SK-N-SH (cell line): ENCODE data around the gene CCDC9. TPM values are rescaled to one million over a fixed set of nuclear protein-coding genes. Genes with fewer than 3 reads are reported as not detected.
A peak's percentile ranks its signal among the peaks of the same experiment; 100 is the strongest.

ENCODE experiments used
- CTCF ChIA-PET: fragments of 300-600, 350-600 bp; formaldehyde crosslinking; extraction: SDS; loops from one replicate; lab custom pipeline; 2021; lab: Yijun Ruan, JAX
- POLR2A ChIA-PET: fragments of 350-600 bp; sonication (Branson Sonifier 250); formaldehyde crosslinking; extraction: SDS; loops from one replicate; lab custom pipeline; 2020; ENCODE audit warnings: antibody characterized with exemption, inconsistent platforms; lab: Yijun Ruan, JAX
- DNase-seq: peaks from one replicate; pipeline ENCODE4 v3.0.0; 2012
- H2AFZ ChIP-seq: fragments of 200-600 bp; sonication (generic); 2 replicates; pipeline ENCODE4 v1.8.1; 2016; ENCODE audit warnings: antibody characterized with exemption, mild to moderate bottlenecking, low read depth
- H3F3A ChIP-seq: fragments of 200-600 bp; sonication (generic); replicated peaks from 2 replicates; pipeline ENCODE3; 2016; ENCODE audit warnings: antibody characterized with exemption, mild to moderate bottlenecking; ENCODE audit not compliant: insufficient read depth
- H3K27ac ChIP-seq, 2 experiments: fragments of 200-500 bp in 1 of 2; fragments of 200-600 bp in 1 of 2; sonication (Bioruptor generic) in 1 of 2; sonication (generic), shearing (Covaris generic) in 1 of 2; 2 replicates each; pipeline versions ENCODE4 v1.5.1 to v1.6.1; 2014 to 2016; ENCODE audit warnings: low read depth in 2 of 2, inconsistent platforms in 1 of 2, low read length in 1 of 2, mild to moderate bottlenecking in 1 of 2, mixed read lengths in 1 of 2
- H3K27me3 ChIP-seq: fragments of 200-600 bp; sonication (generic), shearing (Covaris generic); 2 replicates; pipeline ENCODE4 v1.6.1; 2016; ENCODE audit warnings: mixed run types; ENCODE audit not compliant: insufficient read depth
- H3K36me3 ChIP-seq, 2 experiments: fragments of 200-500 bp in 1 of 2; fragments of 200-600 bp in 1 of 2; sonication (Bioruptor generic) in 1 of 2; sonication (generic) in 1 of 2; replicated peaks in 1 of 2; 2 replicates each; pipeline versions ENCODE3 to v1.5.1; 2014 to 2016; ENCODE audit warnings: low read length in 1 of 2, mild to moderate bottlenecking in 1 of 2; ENCODE audit not compliant: insufficient read depth in 2 of 2, control insufficient read depth in 1 of 2
- H3K4me1 ChIP-seq, 2 experiments: fragments of 200-500 bp in 1 of 2; fragments of 200-600 bp in 1 of 2; sonication (Bioruptor generic) in 1 of 2; sonication (generic), shearing (Covaris generic) in 1 of 2; 2 replicates each; pipeline versions ENCODE4 v1.5.1 to v1.6.1; 2014 to 2016; ENCODE audit warnings: low read depth in 1 of 2, low read length in 1 of 2, mixed run types in 1 of 2; ENCODE audit not compliant: insufficient read depth in 2 of 2, control insufficient read depth in 1 of 2
- H3K4me2 ChIP-seq: fragments of 200-600 bp; sonication (generic), shearing (Covaris generic); 2 replicates; pipeline ENCODE4 v1.6.1; 2017; ENCODE audit warnings: mixed run types
- H3K4me3 ChIP-seq, 2 experiments: fragments of 200-500 bp in 1 of 2; fragments of 200-600 bp in 1 of 2; sonication (Bioruptor generic) in 1 of 2; sonication (generic), shearing (Covaris generic) in 1 of 2; 2 replicates each; pipeline versions ENCODE4 v1.5.1 to v1.8.1; 2014 to 2016; ENCODE audit warnings: low read depth in 2 of 2, inconsistent platforms in 1 of 2, low read length in 1 of 2, mild to moderate bottlenecking in 1 of 2, mixed read lengths in 1 of 2, moderate library complexity in 1 of 2
- H3K79me2 ChIP-seq: fragments of 200-600 bp; sonication (generic); 2 replicates; pipeline ENCODE4 v1.8.1; 2017; ENCODE audit warnings: mild to moderate bottlenecking; ENCODE audit not compliant: insufficient read depth
- H3K9ac ChIP-seq: fragments of 200-600 bp; sonication (generic); 2 replicates; pipeline ENCODE4 v1.6.1; 2017; ENCODE audit warnings: mixed run types
- H3K9me2 ChIP-seq: fragments of 200-600 bp; sonication (generic); 2 replicates; pipeline ENCODE4 v1.6.1; 2017; ENCODE audit warnings: mixed run types
- H3K9me3 ChIP-seq: fragments of 200-600 bp; sonication (generic); 2 replicates; pipeline ENCODE4 v1.6.1; 2017; ENCODE audit warnings: mixed run types, mild to moderate bottlenecking, moderate library complexity
- H4K20me1 ChIP-seq: fragments of 200-600 bp; sonication (generic); 2 replicates; pipeline ENCODE4 v1.6.1; 2017; ENCODE audit warnings: mild to moderate bottlenecking, mixed run types; ENCODE audit not compliant: insufficient read depth
- CHD2 ChIP-seq: fragments of 150-350 bp; IDR thresholded peaks from 2 replicates; pipeline ENCODE4 v1.6.1; 2018; ENCODE audit warnings: low read length; ENCODE audit not compliant: partially characterized antibody
- ELF1 ChIP-seq: IDR thresholded peaks from 2 replicates; pipeline ENCODE4 v1.4.0; 2012
- EZH2phosphoT487 ChIP-seq: fragments of 200-600 bp; sonication (generic); IDR thresholded peaks from 2 replicates; pipeline ENCODE4 v1.6.1; 2017; ENCODE audit warnings: low read depth, mixed run types, mild to moderate bottlenecking, antibody characterized with exemption, moderate library complexity, borderline replicate concordance
- FOSL2 ChIP-seq: IDR thresholded peaks from 2 replicates; pipeline ENCODE4 v1.4.0; 2012; ENCODE audit warnings: low read depth, mild to moderate bottlenecking, moderate library complexity, borderline replicate concordance
- JUND ChIP-seq: IDR thresholded peaks from 2 replicates; pipeline ENCODE4 v1.4.0; 2012
- PBX3 ChIP-seq: IDR thresholded peaks from 2 replicates; pipeline ENCODE4; 2012
- RCOR1 ChIP-seq: fragments of 150-350 bp; IDR thresholded peaks from 2 replicates; pipeline ENCODE4 v1.6.1; 2017; ENCODE audit warnings: antibody characterized with exemption, low read length
- REST ChIP-seq: IDR thresholded peaks from 2 replicates; pipeline ENCODE4 v1.6.1; 2012; ENCODE audit warnings: mild to moderate bottlenecking, low read depth, low read length, moderate library complexity
- RXRA ChIP-seq: IDR thresholded peaks from 2 replicates; pipeline ENCODE4 v1.4.0; 2012; ENCODE audit warnings: low read depth, mild to moderate bottlenecking, borderline replicate concordance
- SIN3A ChIP-seq: IDR thresholded peaks from 2 replicates; pipeline ENCODE4 v1.6.1; 2012; ENCODE audit warnings: low read depth, mild to moderate bottlenecking, low read length, moderate library complexity, borderline replicate concordance
- TAF1 ChIP-seq: IDR thresholded peaks from 2 replicates; pipeline ENCODE4 v1.6.1; 2012; ENCODE audit warnings: low read depth, mild to moderate bottlenecking, low read length, moderate library complexity, borderline replicate concordance
- USF1 ChIP-seq: IDR thresholded peaks from 2 replicates; pipeline ENCODE4 v1.4.0; 2012; ENCODE audit warnings: low read depth, borderline replicate concordance
- WGBS: methylation state at CpG from one replicate; pipeline ENCODE4 v1.1.6; 2017; ENCODE audit warnings: low lambda C conversion rate; 5-methylcytosine and 5-hydroxymethylcytosine counted together
- polyA plus RNA-seq, 3 experiments: library from polyadenylated mRNA; depleted of rRNA; stranded (reverse); fragments of >200 nt; gene quantifications; 2 replicates each; pipeline ENCODE4 v1.2.3, GENCODE V29; 2012

CCDC9 gene
- polyA plus RNA-seq, 1 of the 3 experiments (the other 2 are of a cell fraction), result 12.4 TPM

- ChIA-PET POLR2A (no interaction called here), CTCF (no interaction called here)
- peaks cover 24% of the 10 kb centered on the region for H3K27me3 ChIP-seq
- H3K4me3 ChIP-seq, result no peak overlapping the region
- no peaks in the 10 kb centered on the region for H4K20me1 ChIP-seq
- H3K4me1 ChIP-seq, result peaks cover 0 to 4% of the 10 kb centered on the region in 2 experiments; a peak in 2 of 4 replicates
- H3K27ac ChIP-seq, result no peak overlapping the region
- H3F3A ChIP-seq, result peaks cover 19% of the 10 kb centered on the region
- H3K9me2 ChIP-seq, result no peaks in the 10 kb centered on the region
- no peaks in the 10 kb centered on the region for H3K36me3 ChIP-seq
- no peak for DNase-seq
- H3K9me3 ChIP-seq, result no peaks in the 10 kb centered on the region
- no peak overlapping the region for H2AFZ ChIP-seq
- no peaks in the 10 kb centered on the region for H3K79me2 ChIP-seq
- no peak overlapping the region for H3K4me2 ChIP-seq
- WGBS, result 51% methylated on average over 5 of the region's 5 CpGs
- H3K9ac ChIP-seq, result no peak overlapping the region
- TF ChIP-seq RCOR1, result no peak
- TF ChIP-seq EZH2phosphoT487, result no peak
- TF ChIP-seq RXRA, result no peak
- TF ChIP-seq, all 33 proteins: peak for 0
Observed at GRCh38 chr19:47312366-47313006, 56.2 kb downstream of the CCDC9 start.

GRCh38 chr19:47313754-47314295 is 57.5 kb downstream of the CCDC9 start:
- H3K4me2 ChIP-seq, result no peak overlapping the region
- H2AFZ ChIP-seq, result no peak overlapping the region
- no peaks in the 10 kb centered on the region for H3K9me2 ChIP-seq
- no peaks in the 10 kb centered on the region for H3K36me3 ChIP-seq
- TF ChIP-seq USF1, result no peak
- no peak for TF ChIP-seq TAF1
- no peaks in the 10 kb centered on the region for H3K9me3 ChIP-seq
- no peaks in the 10 kb centered on the region for H3K79me2 ChIP-seq
- H3F3A ChIP-seq, result peaks cover 19% of the 10 kb centered on the region
- H3K27me3 ChIP-seq, result peaks cover 19% of the 10 kb centered on the region
- H3K9ac ChIP-seq, result no peak overlapping the region
- peaks cover 0 to 4% of the 10 kb centered on the region in 2 experiments; a peak in 2 of 4 replicates for H3K4me1 ChIP-seq
- no peak for DNase-seq
- no peak overlapping the region for H3K4me3 ChIP-seq
- POLR2A ChIA-PET, result no interaction called here
- CTCF ChIA-PET, result interaction anchor here (0.9 to 1.7 kb wide), 3 partner anchors 9 to 77 kb away, joined by 3 to 6 read pairs (median 3); no protein-coding TSS in a partner anchor
- H3K27ac ChIP-seq, result no peak overlapping the region
- H4K20me1 ChIP-seq, result no peaks in the 10 kb centered on the region
- WGBS, result 57% methylated on average over 10 of the region's 10 CpGs

- Histone ChIP-seq H3K27ac (no peak overlapping the region), H3K36me3 (no peaks in the 10 kb centered on the region), H3K27me3 (peaks cover 12% of the 10 kb centered on the region), H2AFZ (peak overlapping the region; percentile 39; the same call in 1 of the 2 replicates), H3K79me2 (no peaks in the 10 kb centered on the region), H3K9me3 (no peaks in the 10 kb centered on the region), H3K4me3 (no peak overlapping the region), H4K20me1 (no peaks in the 10 kb centered on the region), H3F3A (peaks cover 19% of the 10 kb centered on the region), H3K4me1 (peaks cover 0 to 4% of the 10 kb centered on the region in 2 experiments; a peak in 2 of 4 replicates), H3K9me2 (no peaks in the 10 kb centered on the region), H3K9ac (no peak overlapping the region), H3K4me2 (peak overlapping the region; percentile 43; the same call in 1 of the 2 replicates)
- CTCF ChIA-PET, result interaction anchor here (0.7 to 1.9 kb wide), 4 partner anchors 10 to 428 kb away, joined by 3 to 5 read pairs (median 4); no protein-coding TSS in a partner anchor
- POLR2A ChIA-PET, result no interaction called here
- 4% methylated on average over 12 of the region's 12 CpGs for WGBS
- DNase-seq, result no peak
- TF ChIP-seq PBX3 (peak; percentile 84), REST (no peak), ELF1 (no peak), SIN3A (peak; percentile 70; the same call in 1 of the 2 replicates), USF1 (0 out of 2 replicates have a peak, but pooled peaks have one; percentile 7), FOSL2 (peak; percentile 64; the same call in 1 of the 2 replicates), JUND (peak; percentile 64), CHD2 (no peak)
Observed at GRCh38 chr19:47315125-47315821, 58.9 kb downstream of the CCDC9 start.
